Activated CD4-positive, alpha-beta T cell treated with anti-CD3 and anti-CD28 coated beads for 1 hour (primary cell): ENCODE measurements around the gene MAP3K19.
"Not testable (repeated sequence)": the region's sequence is repeated elsewhere in the genome, so short reads cannot be mapped to it uniquely, and the experiment has no call there.

ENCODE experiments used
- DNase-seq: peaks from one replicate; pipeline ENCODE4 v3.0.0-alpha.2; 2020

Gene MAP3K19

DNA sequence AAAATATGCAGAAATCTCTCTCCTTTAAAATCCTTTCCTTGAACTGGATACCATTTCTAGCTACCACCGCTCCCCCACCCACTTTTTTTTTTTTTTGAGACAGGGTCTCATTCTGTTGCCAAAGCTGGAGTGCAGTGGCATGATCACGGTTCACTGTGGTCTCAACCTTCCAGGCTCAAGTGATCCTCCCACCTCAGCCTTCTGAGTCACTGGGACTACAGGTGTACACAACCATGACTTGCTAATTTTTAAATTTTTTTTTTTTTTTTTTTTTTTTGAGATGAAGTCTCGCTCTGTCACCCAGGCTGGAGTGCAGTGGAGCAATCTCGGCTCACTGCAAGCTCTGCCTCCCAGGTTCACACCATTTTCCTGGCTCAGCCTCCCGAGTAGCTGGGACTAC, 70.1 kb downstream of the MAP3K19 start:
- DNase-seq = not testable (repeated sequence)

DNA sequence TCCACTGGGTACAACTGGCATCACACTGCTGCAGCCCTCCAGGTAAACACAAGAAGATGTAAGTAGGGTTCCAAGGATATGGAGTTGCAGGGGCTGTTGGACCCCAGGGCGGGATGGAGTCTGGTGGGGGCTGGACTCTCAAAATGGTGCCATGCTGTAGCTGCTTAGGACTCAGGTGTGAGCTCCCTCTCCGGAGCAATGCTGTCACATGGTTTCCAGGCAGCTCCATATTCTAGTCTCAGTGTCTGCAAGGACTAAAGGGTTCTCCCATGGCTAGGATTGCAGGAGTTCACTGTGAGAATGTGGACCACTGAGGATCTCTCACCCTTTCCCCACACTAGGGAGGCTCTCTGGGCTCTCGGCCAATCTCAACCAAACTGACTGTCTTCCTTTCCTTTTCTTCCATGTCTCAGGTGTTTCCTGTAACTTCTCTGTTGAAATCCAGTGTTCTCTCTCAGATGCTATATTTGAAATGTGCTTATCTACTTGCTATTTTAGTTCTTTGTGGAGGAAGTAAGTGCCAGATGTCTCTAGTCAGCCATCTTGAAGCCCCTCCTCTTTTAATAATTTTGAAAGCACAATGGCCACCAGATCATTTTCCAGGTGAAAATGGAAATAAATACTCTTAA, 71.1 kb downstream of the MAP3K19 start:
- DNase-seq = no peak

GRCh38 chr2:134975281-134976009, 71.8 kb downstream of the MAP3K19 start:
- DNase-seq = no peak

DNA sequence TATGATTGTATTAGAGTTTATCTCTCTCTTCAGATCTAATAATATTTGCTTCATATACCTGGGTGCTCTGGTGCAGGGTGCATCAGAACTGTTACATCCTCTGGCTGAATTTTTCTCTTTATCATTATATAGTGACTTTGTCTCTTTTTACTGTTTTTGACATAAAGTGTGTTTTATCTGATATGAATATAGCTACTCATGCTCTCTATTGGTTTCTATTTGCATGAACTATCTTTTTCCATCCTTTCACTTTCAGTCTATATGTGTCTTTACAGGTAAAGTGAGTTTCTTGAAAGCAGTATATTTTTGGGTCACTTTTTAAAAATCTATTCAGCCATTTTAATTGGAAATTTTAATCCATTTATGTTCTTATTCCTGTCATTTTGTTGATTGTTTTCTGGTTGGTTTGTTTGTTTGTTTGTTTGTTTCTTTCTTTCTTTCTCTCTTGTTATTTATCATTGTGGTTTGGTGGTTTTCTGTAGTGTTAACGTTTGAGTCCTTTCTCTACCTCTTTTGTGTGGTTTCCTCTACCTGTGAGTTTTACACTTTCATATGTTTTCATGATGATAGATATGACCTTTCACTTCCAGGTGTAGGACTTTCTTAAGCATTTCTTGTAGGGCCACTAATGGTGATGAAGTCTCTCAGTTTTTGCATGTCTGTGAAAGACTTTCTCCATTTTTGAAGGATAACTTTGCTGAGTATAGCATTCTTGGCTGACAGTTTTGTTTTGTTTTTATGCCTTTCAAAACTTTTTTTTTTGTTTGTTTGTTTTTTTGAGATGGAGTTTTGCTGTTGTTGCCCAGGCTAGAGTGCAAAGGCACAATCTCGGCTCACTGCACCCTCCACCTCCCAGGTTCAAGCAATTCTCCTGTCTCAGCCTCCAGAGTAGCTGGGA, 73.8 kb downstream of the MAP3K19 start:
- no peak for DNase-seq

GRCh38 chr2:134967166-134967565, 80.1 kb downstream of the MAP3K19 start:
- not testable (repeated sequence) for DNase-seq

GRCh38 chr2:134957477-134957876, 89.8 kb downstream of the MAP3K19 start:
- no peak for DNase-seq

DNA sequence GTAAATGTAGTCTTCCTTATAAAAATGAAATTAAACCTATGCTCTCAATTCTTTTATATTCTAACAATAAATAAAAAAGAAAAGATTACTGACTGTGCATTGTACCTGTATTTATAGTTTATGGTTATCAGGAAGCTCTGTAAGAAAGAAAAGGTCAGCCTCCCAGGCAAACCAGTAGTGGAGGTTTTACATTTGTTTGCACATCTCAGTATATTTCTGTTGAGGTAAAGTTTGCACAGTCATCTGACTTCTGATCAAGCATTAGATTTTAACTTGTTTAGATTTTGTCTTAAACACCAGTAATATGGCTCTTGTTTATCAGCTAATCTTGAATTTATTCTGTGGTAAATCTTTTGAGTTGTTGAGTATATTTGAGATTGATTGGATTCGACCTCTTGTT, 91.5 kb downstream of the MAP3K19 start:
- DNase-seq = no peak

DNA sequence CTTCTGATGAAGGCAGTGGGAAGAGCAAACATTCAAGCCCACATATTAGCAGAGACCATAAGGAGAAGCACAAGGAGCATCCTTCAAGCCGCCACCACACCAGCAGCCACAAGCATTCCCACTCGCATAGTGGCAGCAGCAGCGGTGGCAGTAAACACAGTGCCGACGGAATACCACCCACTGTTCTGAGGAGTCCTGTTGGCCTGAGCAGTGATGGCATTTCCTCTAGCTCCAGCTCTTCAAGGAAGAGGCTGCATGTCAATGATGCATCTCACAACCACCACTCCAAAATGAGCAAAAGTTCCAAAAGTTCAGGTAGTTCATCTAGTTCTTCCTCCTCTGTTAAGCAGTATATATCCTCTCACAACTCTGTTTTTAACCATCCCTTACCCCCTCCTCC, 93.2 kb downstream of the MAP3K19 start:
- DNase-seq = no peak

DNA sequence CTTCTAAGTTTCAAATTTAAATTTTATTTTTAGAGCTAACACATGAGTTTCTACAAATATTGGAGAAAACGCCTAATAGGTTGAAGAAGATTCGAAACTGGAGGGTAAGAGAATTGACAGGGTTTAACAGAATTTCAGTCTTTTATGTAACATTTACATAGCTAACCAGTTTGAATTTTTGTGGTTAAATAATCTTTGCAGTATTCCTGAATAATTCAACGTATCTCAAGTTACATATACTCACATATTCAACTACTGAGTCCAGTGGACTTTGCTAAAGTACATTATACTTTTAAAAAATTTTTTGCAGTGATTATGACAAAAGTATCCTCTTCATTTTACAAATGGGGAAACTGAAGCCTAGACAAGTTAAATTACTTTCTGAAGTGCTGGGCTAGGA, 94.6 kb downstream of the MAP3K19 start:
- DNase-seq = no peak

DNA sequence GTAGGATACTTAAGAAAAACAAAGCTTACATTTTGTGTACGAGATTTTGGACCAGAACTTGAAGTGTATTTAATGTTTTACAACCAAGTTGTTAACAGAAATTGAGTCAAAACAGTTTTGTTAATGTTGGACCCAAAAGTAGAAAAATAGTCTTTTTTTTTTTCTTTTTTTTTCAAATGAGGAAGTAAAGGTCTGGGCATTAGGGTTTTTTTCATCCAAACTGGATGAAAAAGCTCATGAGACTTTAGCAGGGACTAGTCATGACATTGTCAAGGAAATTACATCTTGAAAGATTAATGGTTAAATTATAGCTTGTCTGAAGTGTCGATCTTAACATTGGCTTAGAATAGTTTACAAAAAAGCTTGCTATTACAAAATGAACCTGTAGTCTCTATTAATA, 96.4 kb downstream of the MAP3K19 start:
- no peak for DNase-seq

DNA sequence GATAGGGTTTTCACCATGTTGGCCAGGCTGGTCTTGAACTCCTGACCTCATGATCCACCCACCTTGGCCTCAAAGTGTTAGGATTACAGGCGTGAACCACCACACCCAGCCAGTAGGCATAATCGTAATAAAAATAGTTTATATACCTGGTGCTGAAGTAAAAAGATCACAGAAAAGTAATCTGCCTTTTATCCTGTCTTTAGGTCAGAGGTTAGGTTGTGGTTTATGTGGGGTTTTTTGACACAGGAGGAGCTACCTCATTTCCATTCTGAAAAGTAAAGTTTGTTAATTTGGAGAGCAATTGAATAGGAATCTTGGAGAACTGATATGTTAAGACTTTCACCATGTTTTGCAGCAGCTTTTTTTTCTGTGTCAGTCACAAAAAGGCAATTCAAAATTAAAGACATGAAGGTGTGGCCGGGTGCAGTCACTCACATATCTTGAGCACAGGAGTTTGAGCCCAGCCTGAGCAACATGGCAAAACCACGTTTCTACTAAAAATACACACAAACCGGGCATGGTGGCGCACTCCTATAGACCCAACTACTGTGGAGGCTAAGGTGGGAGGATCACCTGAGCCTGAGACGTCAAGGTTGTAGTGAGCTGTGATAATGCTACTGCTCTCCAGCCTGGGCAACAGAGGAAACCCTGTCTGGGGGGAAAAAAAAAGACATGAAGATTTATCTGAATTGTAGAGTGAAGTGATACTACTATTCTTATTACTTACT, 97.1 kb downstream of the MAP3K19 start:
- no peak for DNase-seq

- no peak for DNase-seq
These were observed 101.2 kb downstream of the MAP3K19 start for GRCh38 chr2:134946073-134946472.

DNA sequence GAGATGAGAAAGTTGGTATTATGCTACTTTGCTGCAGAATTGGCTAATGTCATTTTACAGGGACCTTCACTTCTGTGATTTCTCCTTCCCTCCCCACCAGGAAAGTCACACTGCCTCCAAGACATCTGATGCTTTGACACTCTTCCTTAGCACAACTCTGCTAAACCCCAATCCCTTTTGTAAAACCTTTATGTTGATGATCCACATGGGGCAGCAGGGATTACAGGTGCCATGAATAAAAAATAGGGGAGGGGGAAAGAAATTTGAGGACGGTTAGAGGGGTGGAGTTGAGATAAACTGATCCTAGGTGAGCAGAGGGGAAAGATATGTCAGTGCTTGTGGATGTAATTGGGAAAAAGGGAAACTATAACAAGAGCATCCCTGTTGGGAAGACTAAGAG, 102.3 kb downstream of the MAP3K19 start:
- DNase-seq = no peak

GRCh38 chr2:134943540-134943939, 103.7 kb downstream of the MAP3K19 start:
- no peak for DNase-seq

DNA sequence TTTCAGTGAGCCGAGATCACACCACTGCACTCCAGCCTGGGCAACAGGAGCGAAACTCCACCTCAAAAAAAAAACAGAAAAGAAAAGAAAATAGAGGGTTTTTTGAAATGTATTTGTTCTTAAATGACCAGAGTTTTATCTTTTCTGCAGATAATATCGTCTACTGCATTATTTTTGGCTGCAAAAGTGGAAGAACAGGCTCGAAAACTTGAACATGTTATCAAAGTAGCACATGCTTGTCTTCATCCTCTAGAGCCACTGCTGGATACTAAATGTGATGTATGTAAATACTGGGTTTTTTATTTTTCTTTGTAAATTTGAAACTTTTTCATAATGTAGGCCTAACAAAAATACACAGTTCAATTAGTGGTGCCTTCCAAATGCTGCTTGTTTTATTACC, 110.6 kb downstream of the MAP3K19 start:
- no peak for DNase-seq

DNA sequence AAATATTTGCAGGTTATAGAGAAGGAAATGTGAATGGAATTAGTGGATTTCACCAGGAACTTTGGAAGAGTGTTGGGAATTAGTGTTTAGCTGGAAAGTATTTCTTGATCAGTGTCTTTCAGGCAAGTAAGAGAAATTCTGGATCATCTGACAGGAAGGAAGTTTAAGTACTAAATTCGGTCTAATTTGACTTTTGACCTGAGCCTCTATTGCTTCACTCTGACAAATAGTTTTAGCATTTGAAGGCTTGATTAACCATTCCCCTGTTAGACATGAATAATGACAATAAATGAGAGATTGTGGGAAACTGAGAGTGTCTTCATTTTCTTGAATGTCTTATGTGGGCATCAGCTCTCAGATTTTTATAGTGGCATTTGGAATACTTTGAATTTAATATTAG, 112.6 kb downstream of the MAP3K19 start:
- DNase-seq = no peak

DNA sequence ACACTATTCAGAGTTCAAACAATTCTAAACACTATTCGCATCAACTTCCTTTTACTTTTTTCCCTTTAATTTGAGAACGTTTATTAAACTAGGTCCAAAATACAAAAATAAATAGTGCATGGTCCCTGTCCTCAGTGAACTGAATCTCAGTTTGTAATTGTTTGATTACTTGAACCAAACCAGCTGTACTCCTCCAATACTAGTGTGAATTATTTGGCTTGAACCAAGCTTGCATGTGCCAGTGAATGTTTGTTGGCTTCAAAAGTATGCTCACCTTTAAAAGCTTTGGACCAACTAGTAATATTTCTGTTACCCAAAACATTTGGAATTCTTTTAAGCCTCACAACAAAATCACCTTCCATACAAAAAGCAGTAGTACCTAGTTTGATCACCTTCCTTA, 113.1 kb downstream of the MAP3K19 start:
- DNase-seq = no peak

- no peak for DNase-seq
These were observed 113.5 kb downstream of the MAP3K19 start for GRCh38 chr2:134933732-134934131.

DNA sequence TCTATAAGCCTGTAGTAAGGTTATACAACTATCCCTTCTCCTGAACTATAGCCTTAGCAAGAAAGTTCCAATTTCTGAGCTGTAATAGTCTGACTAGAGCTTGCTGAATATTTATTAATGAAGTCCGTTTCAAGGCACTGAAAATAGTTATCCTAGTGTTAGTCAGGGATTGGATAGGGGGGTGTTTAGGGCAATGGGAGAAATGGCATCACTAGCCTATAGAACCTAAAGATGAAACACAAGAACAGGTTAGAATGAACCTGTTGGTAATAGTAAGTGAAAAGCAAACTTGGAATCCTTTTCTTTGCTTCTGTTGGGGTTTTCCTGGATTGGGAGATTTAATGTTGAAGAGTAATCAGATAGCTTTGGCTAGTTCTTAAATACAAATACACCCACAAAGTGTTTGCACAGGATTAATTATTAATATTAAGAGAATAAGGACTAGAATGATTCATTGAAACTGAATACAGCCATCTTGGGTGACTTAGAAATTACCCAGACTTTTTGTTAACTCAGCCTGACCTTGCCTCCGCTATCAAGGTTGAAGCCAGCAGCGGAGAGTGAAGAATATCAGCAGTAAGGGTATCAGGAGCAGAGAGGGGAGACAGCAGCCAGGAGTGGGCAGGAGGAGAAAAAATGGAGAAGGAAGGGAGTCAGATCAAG, 114.3 kb downstream of the MAP3K19 start:
- DNase-seq = no peak

DNA sequence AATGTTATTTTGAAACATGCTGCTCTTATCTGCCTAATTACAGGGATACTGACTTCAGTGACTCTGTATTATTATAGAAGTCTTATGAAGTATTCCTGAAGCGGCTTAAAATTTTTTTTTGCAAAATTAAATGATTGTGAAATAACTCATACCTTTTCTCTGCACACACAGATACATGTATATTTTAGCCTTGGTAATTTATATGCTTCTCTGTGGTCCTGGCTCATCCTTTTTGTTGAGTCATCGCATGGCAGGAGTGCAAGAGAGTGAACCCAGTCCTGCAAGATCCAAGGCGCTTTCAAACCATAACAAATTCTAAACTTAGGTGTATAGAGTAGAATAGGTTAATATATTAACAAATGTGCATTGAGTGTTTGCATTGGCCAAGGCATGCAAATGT, 120.1 kb downstream of the MAP3K19 start:
- no peak for DNase-seq

DNA sequence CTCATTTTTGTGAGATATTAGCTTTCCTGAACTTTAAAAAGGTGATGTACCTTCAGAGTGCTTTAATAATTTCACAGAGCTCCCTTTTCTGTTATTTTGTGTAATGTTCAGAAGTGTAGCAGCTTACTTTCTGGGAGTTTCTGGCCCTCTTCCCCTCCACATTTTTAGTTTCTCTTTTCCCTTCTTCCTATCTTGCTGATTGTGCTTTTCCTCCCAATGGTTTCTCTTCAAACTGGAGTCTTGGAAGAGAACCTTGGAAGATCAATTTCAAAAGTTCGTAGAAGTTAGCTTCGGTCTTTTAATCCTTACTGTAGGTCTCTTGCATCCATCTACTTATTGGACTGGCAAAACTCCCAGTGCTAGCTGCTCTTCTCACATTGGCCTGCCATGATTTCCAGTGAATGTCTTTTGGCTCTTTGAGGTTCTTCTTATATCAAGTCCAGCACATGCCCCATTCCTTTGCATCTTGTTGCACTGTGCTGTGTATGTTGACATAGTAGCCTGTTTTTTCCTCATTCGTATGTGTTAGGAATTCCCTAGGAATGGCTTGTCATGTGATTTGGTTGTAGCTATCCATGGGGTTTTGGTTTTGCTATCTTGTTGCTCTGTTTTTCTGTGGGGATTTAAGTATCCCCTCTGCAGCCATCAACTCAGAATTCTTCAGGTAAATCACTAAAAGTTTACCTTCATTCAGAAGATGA, 120.9 kb downstream of the MAP3K19 start:
- DNase-seq = no peak

DNA sequence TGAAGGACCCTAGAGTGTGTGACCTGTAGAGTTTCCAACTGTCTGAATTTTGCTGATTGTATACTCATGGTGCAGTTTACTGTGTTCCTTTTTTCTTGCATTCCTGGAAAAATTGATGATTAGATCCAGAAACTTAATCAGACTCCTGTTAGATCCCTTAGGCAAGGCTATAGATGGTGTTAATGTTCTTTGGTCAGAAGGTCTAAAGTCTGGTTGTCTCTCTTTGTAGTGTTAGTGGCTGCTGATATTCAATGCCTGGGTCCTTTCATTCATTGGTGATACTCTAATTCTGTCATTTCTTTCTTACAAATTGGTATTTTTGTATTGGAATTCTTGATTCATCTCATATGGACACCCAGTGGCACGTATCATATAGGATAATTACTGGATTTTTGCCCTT, 122.3 kb downstream of the MAP3K19 start:
- no peak for DNase-seq
